Stimulated activated CD4-positive, alpha-beta T cell treated with anti-CD3 and anti-CD28 coated beads, Interleukin-2, amount 100 ng/mL, for 24 hours (primary cell): ENCODE measurements around the gene ERGIC3.

Experiments used
- DNase-seq, 2 donors: peaks; one replicate each; pipeline ENCODE4 v3.0.0-alpha.2; 2020

The ERGIC3 gene

DNA sequence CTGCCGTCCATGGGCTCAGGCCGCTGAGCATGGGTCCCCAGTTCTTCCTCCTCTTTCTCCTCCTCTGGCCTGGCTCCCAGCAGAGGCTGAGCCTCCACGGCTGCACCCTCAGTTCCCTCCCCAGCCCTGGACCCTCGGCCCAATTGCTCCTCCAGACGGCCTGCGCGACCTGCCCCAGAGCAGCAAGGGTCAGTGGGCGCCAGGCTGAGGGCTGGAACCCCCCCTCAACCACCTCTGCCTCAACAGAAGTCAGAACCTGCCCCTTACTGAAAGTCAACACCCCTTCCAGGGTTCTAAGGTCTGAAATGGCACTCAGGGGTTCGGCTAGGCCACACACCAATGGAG is 57.9 kb downstream of the ERGIC3 start:
- DNase-seq: no peak

- DNase-seq: no peak
Observed at GRCh38 chr20:35600176-35600992, 58.5 kb downstream of the ERGIC3 start.

GRCh38 chr20:35600993-35601973 is 59.4 kb downstream of the ERGIC3 start:
- DNase-seq: peak; percentile 76 to 82

DNA sequence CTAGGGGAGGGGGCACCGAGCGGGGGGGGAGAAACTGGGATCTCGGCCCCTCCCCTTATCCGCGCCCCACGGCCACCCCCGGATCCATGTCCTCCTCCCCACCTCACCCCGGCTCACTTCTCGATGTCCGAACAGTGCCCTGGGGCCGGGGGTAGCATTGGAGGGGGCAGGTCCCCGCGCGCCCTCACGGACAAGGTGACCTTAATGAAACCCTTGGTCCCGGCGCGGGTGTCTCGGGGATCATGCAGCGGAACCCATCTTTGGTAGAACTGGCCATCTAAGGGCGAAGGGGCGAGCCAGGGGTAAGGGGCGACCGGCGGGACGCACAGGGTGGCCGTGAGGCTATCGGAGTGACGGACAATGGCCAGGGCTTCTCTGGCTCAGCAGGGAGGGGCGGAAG is 60.1 kb downstream of the ERGIC3 start:
- DNase-seq: no peak

DNA sequence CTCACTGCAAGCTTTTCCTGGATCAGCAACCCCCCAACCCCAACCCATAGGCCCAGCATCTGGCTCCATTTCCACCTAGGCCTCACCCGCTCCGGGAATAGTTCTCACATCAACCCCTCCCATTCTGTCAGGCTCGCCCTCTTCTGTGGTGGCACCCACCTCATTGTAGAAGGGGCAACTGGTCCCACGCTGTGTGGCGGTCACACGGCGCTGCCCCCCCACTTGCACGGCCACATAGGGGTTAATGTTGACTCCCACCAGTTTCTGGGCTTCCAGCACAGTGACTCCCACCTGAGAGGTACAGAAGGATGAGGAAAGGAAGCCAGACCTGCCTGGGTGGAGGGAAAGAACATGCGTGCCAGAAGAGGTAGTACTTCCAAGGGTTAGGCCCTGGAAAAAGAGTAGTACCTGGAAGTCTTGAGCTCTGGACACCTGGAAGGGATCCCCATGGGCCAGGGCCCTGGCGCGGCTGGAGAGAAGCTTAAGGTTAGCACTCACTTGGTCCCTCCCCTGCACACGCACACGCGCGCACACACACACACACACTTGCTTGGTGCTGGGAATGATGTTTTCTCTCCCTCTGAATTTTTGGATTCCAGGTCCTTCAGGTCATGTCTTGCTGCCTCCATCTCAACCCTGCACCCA is 61.1 kb downstream of the ERGIC3 start:
- DNase-seq: no peak

GRCh38 chr20:35603695-35604448 is 62.0 kb downstream of the ERGIC3 start:
- DNase-seq: no peak

GRCh38 chr20:35604449-35604747 is 62.5 kb downstream of the ERGIC3 start:
- no peak for DNase-seq

- no peak for DNase-seq
Observed at GRCh38 chr20:35606127-35606526, 64.2 kb downstream of the ERGIC3 start.
